ENCODE results near the gene ST7. TPM values are rescaled to one million over a fixed set of nuclear protein-coding genes. Genes with fewer than 3 reads are reported as not detected.

The ST7 gene
- total RNA-seq, 1 experiment from 2014 or later: 19.6 TPM

DNA sequence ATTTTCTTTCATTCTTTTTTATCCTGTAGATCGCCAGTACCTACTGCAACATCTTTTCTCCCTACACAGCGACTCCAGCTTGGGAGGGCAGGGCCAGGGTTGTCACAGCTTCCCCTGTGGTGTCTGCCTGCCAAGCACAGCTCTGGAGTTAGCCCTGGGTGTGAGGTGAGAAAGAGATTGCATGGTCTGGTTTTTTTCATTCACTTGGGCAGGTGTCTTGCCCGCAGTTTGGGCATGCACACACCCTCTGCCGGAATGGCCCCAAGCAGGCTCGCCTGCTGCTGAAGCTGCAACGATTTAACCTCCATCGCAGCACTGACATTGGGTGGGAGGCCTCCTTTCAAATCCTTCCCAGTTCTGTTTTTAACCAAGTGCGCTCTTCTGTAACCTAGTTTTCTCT, 236.8 kb downstream of the ST7 start:
- Histone ChIP-seq H3K9me3 (ENCODE audit: control insufficient read depth, insufficient read depth, low read depth, low read length) (no peaks in the 10 kb centered on the region), H3K36me3 (ENCODE audit: control insufficient read depth, insufficient read depth, low read length) (no peaks in the 10 kb centered on the region), H3K4me3 (ENCODE audit: low read depth in 2 of 2, low read length in 2 of 2) (no peak overlapping the region), H3K27ac (ENCODE audit: low read length) (no peak overlapping the region), H3K4me1 (ENCODE audit: control insufficient read depth, insufficient read depth, low read length) (no peaks in the 10 kb centered on the region), H3K27me3 (ENCODE audit: control insufficient read depth, insufficient read depth, low read length) (no peaks in the 10 kb centered on the region)
- CTCF ChIA-PET: no interaction called here
- in situ Hi-C loops (cut with HindIII; ENCODE audit: low pct_unique_long_range_greater_than_20kb, low sequenced_read_pairs) (no loop called here), intact Hi-C loops (cut with micrococcal nuclease; ENCODE audit: unreplicated experiment) (no loop called here)
- POLR2A ChIA-PET: no interaction called here
- BruUV-seq (replicated peaks): no TSS peak
- no peak for TF ChIP-seq TCF7L2 (IDR thresholded peaks at IDR 0.05; ENCODE audit: low read depth, low read length)
- TF ChIP-seq POLR2AphosphoS5 (IDR thresholded peaks at IDR 0.05; ENCODE audit: low read depth, low read length): no peak
- TF ChIP-seq, protein P1, sequence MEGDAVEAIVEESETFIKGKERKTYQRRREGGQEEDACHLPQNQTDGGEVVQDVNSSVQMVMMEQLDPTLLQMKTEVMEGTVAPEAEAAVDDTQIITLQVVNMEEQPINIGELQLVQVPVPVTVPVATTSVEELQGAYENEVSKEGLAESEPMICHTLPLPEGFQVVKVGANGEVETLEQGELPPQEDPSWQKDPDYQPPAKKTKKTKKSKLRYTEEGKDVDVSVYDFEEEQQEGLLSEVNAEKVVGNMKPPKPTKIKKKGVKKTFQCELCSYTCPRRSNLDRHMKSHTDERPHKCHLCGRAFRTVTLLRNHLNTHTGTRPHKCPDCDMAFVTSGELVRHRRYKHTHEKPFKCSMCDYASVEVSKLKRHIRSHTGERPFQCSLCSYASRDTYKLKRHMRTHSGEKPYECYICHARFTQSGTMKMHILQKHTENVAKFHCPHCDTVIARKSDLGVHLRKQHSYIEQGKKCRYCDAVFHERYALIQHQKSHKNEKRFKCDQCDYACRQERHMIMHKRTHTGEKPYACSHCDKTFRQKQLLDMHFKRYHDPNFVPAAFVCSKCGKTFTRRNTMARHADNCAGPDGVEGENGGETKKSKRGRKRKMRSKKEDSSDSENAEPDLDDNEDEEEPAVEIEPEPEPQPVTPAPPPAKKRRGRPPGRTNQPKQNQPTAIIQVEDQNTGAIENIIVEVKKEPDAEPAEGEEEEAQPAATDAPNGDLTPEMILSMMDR (IDR thresholded peaks at IDR 0.05): no peak
- no peak for TF ChIP-seq SIN3A (IDR thresholded peaks at IDR 0.05; ENCODE audit: borderline replicate concordance, insufficient read depth, low read depth, low read length)
- TF ChIP-seq, protein P2, sequence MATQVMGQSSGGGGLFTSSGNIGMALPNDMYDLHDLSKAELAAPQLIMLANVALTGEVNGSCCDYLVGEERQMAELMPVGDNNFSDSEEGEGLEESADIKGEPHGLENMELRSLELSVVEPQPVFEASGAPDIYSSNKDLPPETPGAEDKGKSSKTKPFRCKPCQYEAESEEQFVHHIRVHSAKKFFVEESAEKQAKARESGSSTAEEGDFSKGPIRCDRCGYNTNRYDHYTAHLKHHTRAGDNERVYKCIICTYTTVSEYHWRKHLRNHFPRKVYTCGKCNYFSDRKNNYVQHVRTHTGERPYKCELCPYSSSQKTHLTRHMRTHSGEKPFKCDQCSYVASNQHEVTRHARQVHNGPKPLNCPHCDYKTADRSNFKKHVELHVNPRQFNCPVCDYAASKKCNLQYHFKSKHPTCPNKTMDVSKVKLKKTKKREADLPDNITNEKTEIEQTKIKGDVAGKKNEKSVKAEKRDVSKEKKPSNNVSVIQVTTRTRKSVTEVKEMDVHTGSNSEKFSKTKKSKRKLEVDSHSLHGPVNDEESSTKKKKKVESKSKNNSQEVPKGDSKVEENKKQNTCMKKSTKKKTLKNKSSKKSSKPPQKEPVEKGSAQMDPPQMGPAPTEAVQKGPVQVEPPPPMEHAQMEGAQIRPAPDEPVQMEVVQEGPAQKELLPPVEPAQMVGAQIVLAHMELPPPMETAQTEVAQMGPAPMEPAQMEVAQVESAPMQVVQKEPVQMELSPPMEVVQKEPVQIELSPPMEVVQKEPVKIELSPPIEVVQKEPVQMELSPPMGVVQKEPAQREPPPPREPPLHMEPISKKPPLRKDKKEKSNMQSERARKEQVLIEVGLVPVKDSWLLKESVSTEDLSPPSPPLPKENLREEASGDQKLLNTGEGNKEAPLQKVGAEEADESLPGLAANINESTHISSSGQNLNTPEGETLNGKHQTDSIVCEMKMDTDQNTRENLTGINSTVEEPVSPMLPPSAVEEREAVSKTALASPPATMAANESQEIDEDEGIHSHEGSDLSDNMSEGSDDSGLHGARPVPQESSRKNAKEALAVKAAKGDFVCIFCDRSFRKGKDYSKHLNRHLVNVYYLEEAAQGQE (IDR thresholded peaks at IDR 0.05; ENCODE audit: insufficient read depth in 1 of 2, low read depth in 2 of 2, low read length in 1 of 2): no peak
- ATAC-seq: no peak
- no peak for DNase-seq (ENCODE audit: low read depth, low spot score)

DNA sequence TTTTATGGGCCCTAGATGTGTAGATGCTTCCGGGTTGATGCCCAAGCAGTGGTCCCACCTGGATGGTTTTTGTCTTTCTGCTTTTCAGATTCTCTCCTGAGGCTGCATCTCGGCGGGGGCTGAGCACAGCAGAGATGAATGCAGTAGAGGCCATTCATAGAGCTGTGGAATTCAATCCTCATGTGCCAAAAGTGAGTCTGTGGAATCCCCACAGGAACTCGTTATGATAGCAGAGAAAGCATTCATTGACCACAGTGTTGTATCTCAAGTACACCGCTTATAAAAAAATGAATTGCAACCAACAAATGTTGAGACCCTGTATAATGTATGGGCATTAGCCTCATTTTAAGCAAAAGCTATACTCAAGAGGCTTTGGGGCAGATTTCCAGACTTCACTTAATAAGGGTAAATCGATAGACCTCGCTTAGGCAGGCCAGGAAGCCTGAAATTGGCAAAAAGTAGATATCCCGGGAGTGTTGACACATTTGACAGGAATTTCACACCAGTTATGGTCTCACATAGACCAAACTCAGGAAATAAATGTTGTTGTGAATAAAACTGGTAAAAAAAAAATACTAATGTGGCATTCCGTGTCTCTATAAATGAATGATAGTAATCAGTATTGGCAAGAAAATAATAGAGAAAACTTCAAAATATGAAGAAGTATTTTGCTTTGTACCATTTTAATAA, 237.6 kb downstream of the ST7 start:
- Histone ChIP-seq H3K4me3 (ENCODE audit: low read depth in 2 of 2, low read length in 2 of 2) (no peak overlapping the region), H3K36me3 (ENCODE audit: control insufficient read depth, insufficient read depth, low read length) (no peaks in the 10 kb centered on the region), H3K27ac (ENCODE audit: low read length) (no peak overlapping the region), H3K4me1 (ENCODE audit: control insufficient read depth, insufficient read depth, low read length) (no peaks in the 10 kb centered on the region), H3K9me3 (ENCODE audit: control insufficient read depth, insufficient read depth, low read depth, low read length) (no peaks in the 10 kb centered on the region), H3K27me3 (ENCODE audit: control insufficient read depth, insufficient read depth, low read length) (no peaks in the 10 kb centered on the region)
- in situ Hi-C loops (cut with HindIII; ENCODE audit: low pct_unique_long_range_greater_than_20kb, low sequenced_read_pairs): no loop called here
- intact Hi-C loops (cut with micrococcal nuclease; ENCODE audit: unreplicated experiment): no loop called here
- TF ChIP-seq, protein P2 (IDR thresholded peaks at IDR 0.05; ENCODE audit: insufficient read depth in 1 of 2, low read depth in 2 of 2, low read length in 1 of 2): no peak
- TF ChIP-seq, protein P1 (IDR thresholded peaks at IDR 0.05): no peak
- TF ChIP-seq SIN3A (IDR thresholded peaks at IDR 0.05; ENCODE audit: borderline replicate concordance, insufficient read depth, low read depth, low read length) (no peak), POLR2AphosphoS5 (IDR thresholded peaks at IDR 0.05; ENCODE audit: low read depth, low read length) (no peak), TCF7L2 (IDR thresholded peaks at IDR 0.05; ENCODE audit: low read depth, low read length) (no peak)
- DNase-seq (ENCODE audit: low read depth, low spot score) (no peak), ATAC-seq (no peak)
- POLR2A ChIA-PET: no interaction called here
- BruUV-seq (replicated peaks): no TSS peak
- CTCF ChIA-PET: no interaction called here

All from Panc1 (cell line).